GM13977 (cell line): Measurements from ENCODE around the gene REEP3.

Source experiments
- DNase-seq: peaks from one replicate; pipeline ENCODE4 v3.0.0; 2012; ENCODE audit warnings: low spot score
- in situ Hi-C: fragments of 300-500 bp; cut with MboI; formaldehyde crosslinking; loops from one replicate; pipeline ENCODE4 v1.12.0; 2022; ENCODE audit warnings: low sequenced_read_pairs, low pct_unique_long_range_greater_than_20kb, mixed read lengths, inconsistent platforms; ENCODE audit not compliant: unreplicated experiment
- TF ChIP-seq, protein P1 (sequence below): IDR thresholded peaks from 2 replicates; pipeline ENCODE4 v1.5.1; 2012; ENCODE audit warnings: mild to moderate bottlenecking, control low read depth; ENCODE audit not compliant: insufficient read depth; ENCODE audit errors: extremely low read depth, missing control alignments

The REEP3 gene

DNA sequence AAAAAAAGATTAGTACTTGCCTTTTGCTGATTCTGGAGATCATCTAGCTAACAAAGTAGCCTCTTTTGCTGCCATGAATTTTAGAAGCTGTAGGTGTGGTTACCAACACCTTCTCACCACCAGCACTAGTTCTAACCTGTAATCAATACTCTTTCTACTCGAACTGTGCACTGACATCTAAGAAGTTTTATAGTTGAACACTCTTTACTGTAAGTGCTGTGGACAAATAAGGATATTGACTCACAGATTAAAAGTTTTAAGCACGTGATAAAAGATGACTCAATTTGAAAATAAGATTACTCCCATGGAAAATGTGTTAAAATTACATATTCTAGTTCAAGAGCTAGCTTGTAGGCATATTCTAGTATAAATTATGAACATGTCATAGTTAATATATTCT, 89.9 kb downstream of the REEP3 start:
- in situ Hi-C loops = no loop called here
- TF ChIP-seq, protein P1, sequence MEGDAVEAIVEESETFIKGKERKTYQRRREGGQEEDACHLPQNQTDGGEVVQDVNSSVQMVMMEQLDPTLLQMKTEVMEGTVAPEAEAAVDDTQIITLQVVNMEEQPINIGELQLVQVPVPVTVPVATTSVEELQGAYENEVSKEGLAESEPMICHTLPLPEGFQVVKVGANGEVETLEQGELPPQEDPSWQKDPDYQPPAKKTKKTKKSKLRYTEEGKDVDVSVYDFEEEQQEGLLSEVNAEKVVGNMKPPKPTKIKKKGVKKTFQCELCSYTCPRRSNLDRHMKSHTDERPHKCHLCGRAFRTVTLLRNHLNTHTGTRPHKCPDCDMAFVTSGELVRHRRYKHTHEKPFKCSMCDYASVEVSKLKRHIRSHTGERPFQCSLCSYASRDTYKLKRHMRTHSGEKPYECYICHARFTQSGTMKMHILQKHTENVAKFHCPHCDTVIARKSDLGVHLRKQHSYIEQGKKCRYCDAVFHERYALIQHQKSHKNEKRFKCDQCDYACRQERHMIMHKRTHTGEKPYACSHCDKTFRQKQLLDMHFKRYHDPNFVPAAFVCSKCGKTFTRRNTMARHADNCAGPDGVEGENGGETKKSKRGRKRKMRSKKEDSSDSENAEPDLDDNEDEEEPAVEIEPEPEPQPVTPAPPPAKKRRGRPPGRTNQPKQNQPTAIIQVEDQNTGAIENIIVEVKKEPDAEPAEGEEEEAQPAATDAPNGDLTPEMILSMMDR = no peak
- no peak for DNase-seq

DNA sequence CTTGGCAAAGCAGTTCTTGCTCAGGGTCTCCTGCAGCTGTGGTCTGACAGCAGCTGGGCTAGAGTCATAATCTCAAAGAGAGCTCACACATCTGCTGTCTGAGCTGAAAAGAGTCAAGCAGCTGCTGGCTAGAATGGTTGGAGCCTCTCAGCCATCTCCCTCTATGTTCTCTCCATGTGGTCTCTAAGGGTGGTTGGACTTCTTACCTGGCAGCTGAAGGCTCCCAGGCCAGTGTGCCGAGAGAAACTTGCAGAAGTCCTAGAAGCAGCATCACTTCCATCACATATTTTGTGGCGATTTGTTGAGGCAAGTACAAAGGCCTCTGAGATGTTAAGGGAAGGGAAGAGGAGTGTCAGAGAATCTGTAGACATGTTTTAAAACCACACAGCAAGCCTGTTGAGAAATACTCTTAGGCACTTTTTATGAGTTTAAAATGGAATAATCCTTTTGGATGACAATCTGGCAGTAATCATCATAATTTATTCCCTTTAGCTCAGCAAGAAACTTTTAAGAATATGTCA, 93.2 kb downstream of the REEP3 start:
- in situ Hi-C loops = no loop called here
- no peak for DNase-seq
- TF ChIP-seq, protein P1 = no peak

DNA sequence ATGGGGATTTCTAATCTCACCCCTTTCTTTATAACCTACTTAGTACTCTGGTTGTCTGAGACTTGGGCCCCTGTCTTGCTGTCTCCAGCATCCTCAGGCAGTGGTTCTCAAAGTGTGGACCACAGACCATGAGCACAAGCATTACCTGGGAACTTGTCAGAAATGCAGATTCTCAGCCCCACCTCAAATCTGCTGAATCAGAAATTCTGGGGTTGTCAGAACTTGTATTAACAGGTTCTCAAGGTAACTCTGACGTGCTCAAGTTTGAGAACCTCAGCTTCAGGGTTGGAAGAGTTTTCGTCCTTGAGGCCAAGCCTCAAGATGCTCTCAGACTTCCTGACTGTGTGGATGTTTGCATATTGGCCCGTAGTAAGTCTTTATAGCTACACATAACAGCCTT, 97.4 kb downstream of the REEP3 start:
- DNase-seq = no peak
- TF ChIP-seq, protein P1 = no peak
- in situ Hi-C loops = no loop called here

DNA sequence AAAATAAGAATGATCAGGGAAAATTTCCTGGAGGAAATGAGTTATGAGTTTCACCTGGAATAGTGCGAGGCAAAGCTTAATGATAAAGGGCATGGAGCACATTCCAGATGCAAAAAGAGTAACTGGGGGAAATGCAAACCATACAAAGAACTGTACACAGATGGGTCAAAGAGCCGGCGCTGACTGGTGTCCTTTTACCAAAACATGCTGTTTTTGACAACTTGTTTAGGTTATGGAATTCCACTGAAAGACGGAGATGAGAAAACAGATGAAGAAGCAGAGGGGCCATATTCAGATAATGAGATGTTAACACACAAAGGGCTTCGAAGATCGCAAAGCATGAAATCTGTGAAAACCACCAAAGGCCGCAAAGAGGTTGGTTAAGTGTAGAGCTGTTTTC, 98.2 kb downstream of the REEP3 start:
- TF ChIP-seq, protein P1 = no peak
- DNase-seq = no peak
- in situ Hi-C loops = no loop called here

DNA sequence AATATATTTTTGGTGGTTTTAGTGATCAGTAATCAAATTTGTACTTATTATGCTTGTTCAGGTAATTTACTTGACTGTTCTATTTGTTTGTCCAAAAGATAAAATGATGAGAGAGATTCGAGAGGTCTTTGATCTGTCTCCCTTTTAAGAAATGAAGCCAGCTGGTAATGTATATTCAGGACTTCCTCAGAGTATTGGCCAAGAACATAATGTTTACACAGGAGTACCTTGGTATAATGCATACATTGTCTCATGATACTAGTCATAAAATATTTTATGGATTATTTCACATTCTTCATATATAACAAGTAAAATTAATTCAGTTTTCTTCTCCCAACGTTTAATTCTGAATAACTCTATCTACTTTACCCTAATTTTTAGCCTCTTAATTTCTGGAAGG, 100.9 kb downstream of the REEP3 start:
- TF ChIP-seq, protein P1 = no peak
- no peak for DNase-seq
- in situ Hi-C loops = loop anchor here (10.0 kb wide), 1 partner anchor 87 kb away; no protein-coding TSS in a partner anchor

DNA sequence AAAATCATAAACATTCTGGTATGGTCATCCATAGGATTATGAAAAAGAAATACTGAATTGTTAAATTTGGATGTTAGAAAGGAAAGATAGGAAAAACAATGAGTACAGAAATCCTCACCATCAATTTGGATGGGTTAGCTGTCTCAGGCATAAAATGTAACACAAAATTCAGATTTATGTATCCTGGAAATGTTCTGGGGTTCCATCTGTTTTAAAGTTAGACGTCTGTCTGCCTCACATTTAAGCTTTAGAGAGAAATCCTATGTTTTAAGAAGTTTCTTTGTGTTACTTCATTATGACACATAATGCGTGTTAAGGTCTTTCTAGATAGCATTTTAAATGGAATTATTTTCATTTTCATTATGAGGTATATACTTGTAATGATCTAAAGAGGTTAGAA, 103.5 kb downstream of the REEP3 start:
- TF ChIP-seq, protein P1 = no peak
- DNase-seq = no peak
- in situ Hi-C loops = loop anchor here (10.0 kb wide), 1 partner anchor 90 kb away; no protein-coding TSS in a partner anchor
